ENCODE data around the gene ARMC7. TPM values are rescaled to one million over a fixed set of nuclear protein-coding genes. Genes with fewer than 3 reads are reported as not detected.

ARMC7 gene
- total RNA-seq, 1 donor from 2014 or later = 7.9 TPM

DNA sequence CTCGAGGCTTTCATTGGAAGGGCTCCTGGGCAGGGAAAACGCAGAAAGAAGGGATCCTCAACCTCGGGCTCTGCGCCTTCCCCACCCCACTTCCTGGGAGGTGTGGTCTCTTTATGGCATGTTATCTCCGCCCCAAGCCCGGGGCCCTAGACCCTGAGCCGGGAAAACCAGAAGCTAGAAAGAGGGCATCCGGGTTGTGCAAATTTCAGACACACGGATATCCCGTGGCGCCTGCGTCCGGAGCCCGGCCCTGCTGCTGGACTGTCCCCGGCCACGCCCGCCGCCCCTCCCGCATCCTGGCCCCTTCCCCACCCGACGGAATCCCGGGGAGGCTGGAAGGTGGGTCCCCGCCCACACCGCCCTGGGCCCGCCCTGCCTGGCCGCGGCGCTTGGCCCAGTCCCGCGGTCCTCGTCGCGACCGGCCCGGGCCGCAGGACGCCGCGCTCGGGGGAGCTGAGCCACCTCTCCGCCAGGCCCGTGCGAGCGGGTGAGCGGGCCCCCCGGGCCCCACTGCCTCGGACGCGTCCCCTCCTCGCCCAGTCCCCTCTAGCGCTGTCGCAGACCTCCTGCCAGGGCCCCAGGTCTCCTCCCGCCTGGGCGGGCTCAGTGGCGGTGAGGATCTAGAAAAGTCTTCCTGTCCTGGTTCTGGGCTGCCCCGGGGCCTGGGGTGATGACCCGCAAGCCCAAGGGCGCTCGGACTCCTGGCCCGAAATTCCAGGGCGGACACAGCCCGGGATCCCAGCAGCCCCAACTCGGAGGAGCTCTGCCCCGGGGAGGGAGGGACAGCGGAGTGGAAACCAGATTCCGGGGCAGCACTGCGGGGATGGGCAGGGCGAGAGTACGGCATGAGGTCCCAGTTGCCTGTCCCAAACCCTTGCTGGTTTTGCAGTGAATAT is 22.0 kb upstream of the ARMC7 start, which contains the start of gene SLC16A5:
Gene SLC16A5, plus strand, starts transcription at position 397 of the 896 bp plus-strand sequence. CDS start 5,683 bp downstream, outside the sequence.
- no peak for DNase-seq (ENCODE audit: low read depth)
- TF ChIP-seq, protein P1, sequence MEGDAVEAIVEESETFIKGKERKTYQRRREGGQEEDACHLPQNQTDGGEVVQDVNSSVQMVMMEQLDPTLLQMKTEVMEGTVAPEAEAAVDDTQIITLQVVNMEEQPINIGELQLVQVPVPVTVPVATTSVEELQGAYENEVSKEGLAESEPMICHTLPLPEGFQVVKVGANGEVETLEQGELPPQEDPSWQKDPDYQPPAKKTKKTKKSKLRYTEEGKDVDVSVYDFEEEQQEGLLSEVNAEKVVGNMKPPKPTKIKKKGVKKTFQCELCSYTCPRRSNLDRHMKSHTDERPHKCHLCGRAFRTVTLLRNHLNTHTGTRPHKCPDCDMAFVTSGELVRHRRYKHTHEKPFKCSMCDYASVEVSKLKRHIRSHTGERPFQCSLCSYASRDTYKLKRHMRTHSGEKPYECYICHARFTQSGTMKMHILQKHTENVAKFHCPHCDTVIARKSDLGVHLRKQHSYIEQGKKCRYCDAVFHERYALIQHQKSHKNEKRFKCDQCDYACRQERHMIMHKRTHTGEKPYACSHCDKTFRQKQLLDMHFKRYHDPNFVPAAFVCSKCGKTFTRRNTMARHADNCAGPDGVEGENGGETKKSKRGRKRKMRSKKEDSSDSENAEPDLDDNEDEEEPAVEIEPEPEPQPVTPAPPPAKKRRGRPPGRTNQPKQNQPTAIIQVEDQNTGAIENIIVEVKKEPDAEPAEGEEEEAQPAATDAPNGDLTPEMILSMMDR (IDR thresholded peaks at IDR 0.05; ENCODE audit: insufficient read depth, low read length, poor library complexity, severe bottlenecking) = no peak
- peak within 1 kb of the TSS; percentile 67 for H3K4me3 ChIP-seq (ENCODE audit: low read depth, low read length)
- H3K27me3 ChIP-seq (ENCODE audit: control insufficient read depth, insufficient read depth, low read length) = no peaks in the 10 kb centered on the region
- no peaks in the 10 kb centered on the region for H3K36me3 ChIP-seq (ENCODE audit: control insufficient read depth, insufficient read depth, low read length)

DNA sequence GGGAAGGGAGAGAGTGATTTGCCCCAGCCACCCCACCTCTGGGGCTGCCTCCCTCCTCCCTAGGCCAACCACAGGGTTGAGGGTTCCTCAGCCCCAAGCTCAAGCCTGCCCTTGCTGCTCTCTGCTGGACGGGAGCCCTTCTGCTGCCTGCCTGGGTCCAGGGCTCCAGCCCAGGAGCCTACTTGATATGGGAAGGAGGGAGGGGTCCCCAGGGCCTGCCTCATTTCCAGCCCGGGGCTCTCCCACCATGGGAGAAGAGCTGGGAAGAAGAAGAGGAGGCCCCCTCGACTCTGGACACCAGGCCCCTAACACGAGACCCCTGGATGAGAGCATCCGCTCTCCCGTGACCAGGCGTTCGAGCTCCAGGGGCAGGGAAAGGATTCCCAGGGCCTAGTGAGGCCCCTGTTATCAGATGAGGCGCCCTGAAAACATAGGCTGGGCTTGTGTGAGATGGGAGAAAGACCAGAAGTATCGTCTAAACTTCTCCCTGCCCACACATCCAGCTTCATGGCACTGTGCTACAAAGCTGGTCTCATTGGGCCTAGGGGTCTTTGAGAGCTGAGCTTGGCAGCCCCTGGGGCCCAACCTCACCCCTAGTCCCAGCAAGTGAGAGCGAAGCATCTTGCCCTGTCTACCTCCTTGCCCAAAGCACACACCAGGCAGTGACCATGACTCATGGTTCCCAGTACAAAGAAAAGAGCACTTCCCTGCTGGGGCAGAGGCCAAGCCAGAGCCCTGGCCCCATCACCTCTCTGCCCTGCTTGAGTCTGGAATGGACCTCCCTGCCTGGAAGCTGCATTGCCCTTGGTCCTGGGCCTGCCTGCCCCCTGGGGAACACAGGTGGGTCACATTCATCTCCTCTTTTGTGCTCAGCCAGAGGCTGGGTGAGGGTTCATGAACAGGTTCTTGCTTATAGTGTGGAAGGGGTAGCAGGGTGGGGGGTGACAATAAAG is 21.0 kb upstream of the ARMC7 start:
- no peaks in the 10 kb centered on the region for H3K36me3 ChIP-seq (ENCODE audit: control insufficient read depth, insufficient read depth, low read length)
- no peak for DNase-seq (ENCODE audit: low read depth)
- TF ChIP-seq, protein P1 (IDR thresholded peaks at IDR 0.05; ENCODE audit: insufficient read depth, low read length, poor library complexity, severe bottlenecking) = no peak
- no peaks in the 10 kb centered on the region for H3K27me3 ChIP-seq (ENCODE audit: control insufficient read depth, insufficient read depth, low read length)
- peak overlapping the region; percentile 67 for H3K4me3 ChIP-seq (ENCODE audit: low read depth, low read length)

DNA sequence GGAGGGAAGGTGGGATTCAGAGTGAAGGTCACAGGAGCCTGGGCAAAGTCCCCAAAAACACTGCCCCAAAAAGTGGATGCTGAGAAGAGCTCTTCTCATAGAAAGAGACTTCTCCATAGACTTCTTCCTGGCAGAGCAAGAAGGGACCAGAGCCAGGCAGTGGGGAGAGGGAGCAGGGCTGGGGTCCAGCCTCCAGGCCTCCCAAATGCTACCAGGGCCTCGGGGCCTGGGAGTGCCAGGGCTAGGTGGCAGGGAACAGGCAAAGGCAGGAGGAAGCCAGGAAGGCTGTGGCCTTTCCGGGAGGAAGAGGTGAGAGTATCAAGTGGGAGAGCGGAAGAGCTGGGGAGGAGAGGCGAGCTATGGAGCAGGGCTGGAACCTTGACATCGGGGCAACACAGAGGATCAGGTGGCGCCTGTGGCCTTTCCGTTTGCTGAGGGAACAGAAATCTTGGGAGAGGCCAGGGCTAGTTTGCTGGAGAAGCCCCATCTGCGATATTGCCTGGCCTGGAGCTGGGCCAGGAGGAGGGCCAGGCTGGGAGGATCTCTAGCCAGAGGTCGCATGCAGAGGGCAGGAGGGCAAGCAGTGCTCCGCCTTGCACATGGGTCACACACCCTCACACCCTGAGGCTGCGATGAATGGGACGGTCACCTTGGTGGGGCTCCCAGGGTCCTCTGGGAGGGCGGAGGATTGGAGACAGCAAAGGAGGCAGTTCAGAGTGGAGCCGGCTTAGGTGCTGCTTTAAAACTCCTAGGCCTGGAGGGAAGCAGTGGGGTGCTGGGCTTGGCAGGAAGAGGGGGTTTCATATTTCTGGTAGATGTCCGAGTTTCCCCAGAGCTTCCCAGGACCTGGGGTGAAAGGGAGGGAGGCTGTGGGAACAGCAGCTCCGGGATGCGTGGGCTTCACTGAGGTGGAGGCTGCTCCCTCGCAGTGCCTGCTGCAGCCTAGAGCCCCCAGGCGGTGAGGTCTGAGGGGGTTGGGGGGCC is 18.6 kb upstream of the ARMC7 start:
- Histone ChIP-seq H3K36me3 (ENCODE audit: control insufficient read depth, insufficient read depth, low read length) (peaks cover 1% of the 10 kb centered on the region), H3K4me3 (ENCODE audit: low read depth, low read length) (no peak overlapping the region), H3K27me3 (ENCODE audit: control insufficient read depth, insufficient read depth, low read length) (no peaks in the 10 kb centered on the region)
- TF ChIP-seq, protein P1 (IDR thresholded peaks at IDR 0.05; ENCODE audit: insufficient read depth, low read length, poor library complexity, severe bottlenecking) = no peak
- no peak for DNase-seq (ENCODE audit: low read depth)

DNA sequence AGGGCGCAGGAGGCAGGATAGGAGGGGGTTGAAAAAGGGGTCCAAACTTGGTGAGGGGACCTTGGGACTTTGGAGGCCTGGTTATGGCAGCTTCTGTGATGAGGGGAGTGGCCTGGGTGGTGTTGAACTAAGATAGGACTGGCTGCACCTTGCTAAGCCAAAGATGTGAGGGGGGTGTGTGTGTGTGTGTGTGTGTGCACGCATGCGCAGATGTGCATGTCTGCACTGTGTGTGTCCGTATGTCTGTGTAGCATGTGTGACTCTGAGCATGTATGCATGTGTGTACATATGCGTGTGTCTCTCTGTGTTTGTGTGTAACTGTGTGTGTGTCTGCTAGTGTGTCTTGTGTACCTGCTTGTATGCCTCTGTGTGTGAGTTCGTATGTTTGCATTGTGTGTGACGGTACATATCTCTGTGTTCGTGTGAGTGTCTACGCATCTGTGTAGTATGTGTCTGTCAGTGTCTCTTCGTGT is 17.9 kb upstream of the ARMC7 start:
- Histone ChIP-seq H3K36me3 (ENCODE audit: control insufficient read depth, insufficient read depth, low read length) (peaks cover 1% of the 10 kb centered on the region), H3K27me3 (ENCODE audit: control insufficient read depth, insufficient read depth, low read length) (no peaks in the 10 kb centered on the region), H3K4me3 (ENCODE audit: low read depth, low read length) (no peak overlapping the region)
- TF ChIP-seq, protein P1 (IDR thresholded peaks at IDR 0.05; ENCODE audit: insufficient read depth, low read length, poor library complexity, severe bottlenecking) = no peak
- DNase-seq (ENCODE audit: low read depth) = no peak
